WERI-Rb-1 (cell line): ENCODE measurements around the gene HM13.

Experiments
- DNase-seq: peaks from one replicate; pipeline ENCODE4 v3.0.0-alpha.2; 2020
- H3K27ac ChIP-seq: fragments of 250-450 bp; sonication (Bioruptor Pico); 2 replicates; pipeline ENCODE4 v1.5.1; 2020; ENCODE audit warnings: mild to moderate bottlenecking, moderate library complexity
- H3K27me3 ChIP-seq: fragments of 250-450 bp; sonication (Bioruptor Pico); 2 replicates; pipeline ENCODE4 v1.5.1; 2021; ENCODE audit warnings: mild to moderate bottlenecking, low read depth, moderate library complexity; ENCODE audit not compliant: insufficient read depth, severe bottlenecking
- H3K36me3 ChIP-seq: fragments of 250-450 bp; sonication (Bioruptor Pico); 2 replicates; pipeline ENCODE4 v1.5.1; 2020; ENCODE audit warnings: mild to moderate bottlenecking, moderate library complexity
- H3K4me3 ChIP-seq: 2 replicates; pipeline ENCODE4 v1.5.1; 2011; ENCODE audit warnings: low read depth, mild to moderate bottlenecking, control low read depth, low read length
- H3K9me3 ChIP-seq: fragments of 250-450 bp; sonication (Bioruptor Pico); 2 replicates; pipeline ENCODE4 v1.5.1; 2021; ENCODE audit warnings: mild to moderate bottlenecking, moderate library complexity; ENCODE audit not compliant: severe bottlenecking
- TF ChIP-seq, protein P1 (sequence below): IDR thresholded peaks from 2 replicates; pipeline ENCODE4 v1.5.1; 2011; ENCODE audit warnings: low read depth, mild to moderate bottlenecking, control low read depth, inconsistent platforms, low read length

Gene HM13

DNA sequence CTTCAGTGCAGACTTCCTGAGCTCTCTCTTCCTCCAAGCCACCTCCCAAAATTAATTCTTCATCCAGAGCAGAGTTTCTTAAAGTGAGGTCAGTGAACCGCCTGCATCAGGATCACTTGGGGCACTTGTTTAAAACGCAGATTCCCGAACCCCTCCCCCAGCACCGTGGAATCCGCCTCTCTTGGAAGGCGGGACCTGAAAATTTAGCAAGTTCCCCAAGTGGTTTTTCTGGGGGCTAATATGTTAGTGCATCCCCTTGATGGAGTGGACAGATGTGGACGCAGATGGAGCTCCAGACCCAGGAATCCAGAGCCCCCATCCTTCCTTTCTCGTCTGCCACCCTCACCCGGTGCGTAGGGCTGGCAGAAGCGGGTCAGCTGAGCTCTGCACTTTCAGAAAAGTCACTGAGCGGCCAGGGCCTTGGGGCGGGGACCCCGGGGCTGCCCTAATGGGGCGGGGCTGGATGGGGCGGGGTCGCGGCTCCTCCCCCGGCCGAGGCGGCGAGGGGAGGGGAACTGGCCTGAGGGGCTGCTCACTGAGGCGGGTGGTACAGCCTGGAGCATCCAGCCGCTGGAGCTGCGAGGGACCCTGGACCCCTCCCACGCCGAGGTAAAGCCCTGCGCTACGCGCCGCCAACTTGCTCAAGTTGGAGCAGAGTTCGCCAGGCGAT lies 39.3 kb upstream of the HM13 start, which contains the start of the genes DEFB124 and REM1:
TSS of gene DEFB124 (minus strand) at position 370 of the 670 bp plus-strand sequence. CDS start 2,114 bp downstream, outside the sequence.
TSS of gene REM1 (plus strand) at position 531 of the 670 bp plus-strand sequence. CDS start 1,158 bp downstream, outside the sequence.
- H3K4me3 ChIP-seq = no peak within 1 kb of the TSS
- no peak within 1 kb of the TSS for H3K27ac ChIP-seq
- TF ChIP-seq, protein P1, sequence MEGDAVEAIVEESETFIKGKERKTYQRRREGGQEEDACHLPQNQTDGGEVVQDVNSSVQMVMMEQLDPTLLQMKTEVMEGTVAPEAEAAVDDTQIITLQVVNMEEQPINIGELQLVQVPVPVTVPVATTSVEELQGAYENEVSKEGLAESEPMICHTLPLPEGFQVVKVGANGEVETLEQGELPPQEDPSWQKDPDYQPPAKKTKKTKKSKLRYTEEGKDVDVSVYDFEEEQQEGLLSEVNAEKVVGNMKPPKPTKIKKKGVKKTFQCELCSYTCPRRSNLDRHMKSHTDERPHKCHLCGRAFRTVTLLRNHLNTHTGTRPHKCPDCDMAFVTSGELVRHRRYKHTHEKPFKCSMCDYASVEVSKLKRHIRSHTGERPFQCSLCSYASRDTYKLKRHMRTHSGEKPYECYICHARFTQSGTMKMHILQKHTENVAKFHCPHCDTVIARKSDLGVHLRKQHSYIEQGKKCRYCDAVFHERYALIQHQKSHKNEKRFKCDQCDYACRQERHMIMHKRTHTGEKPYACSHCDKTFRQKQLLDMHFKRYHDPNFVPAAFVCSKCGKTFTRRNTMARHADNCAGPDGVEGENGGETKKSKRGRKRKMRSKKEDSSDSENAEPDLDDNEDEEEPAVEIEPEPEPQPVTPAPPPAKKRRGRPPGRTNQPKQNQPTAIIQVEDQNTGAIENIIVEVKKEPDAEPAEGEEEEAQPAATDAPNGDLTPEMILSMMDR = no peak
- no peaks in the 10 kb centered on the region for H3K9me3 ChIP-seq
- no peak for DNase-seq
- H3K27me3 ChIP-seq = no peaks in the 10 kb centered on the region
- H3K36me3 ChIP-seq = no peaks in the 10 kb centered on the region

DNA sequence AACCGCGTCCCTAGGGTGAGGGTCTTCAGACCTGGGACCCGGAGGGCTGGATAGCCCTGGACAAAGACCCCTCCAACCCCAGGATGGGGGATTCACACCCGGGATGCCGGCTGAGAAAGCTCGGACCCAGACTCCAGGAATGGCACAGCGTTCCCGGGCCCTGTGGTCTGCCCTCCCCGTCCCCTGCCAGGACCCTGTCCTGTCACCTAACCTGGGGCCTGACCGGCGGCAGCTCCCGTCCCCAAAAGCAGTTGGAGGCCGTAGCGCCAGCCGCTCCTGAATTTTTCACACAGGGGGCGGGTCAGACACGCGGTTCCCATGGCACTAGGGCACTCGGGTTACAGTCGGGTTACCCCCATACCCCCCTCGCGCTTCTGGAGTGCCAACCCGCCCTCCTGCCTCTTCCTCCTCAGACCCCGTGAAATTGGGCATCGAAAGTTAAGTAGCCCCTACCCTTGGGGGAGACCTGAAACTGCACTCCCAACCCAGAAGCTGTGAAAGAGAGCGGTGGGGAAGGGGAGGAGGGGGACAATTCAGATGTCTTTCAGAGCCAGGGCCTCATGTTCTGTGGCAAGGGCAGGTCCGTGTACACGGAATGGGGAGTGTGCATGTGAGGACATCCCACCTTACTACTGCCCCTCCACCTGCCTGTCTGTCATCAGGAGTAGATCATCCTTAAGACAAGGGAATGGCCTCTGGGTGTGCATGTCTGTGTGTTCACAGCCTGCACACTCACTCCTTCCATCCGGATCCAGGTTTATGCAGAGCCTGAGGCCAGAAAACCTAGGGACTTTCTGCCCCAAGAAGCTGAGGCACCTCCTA lies 38.6 kb upstream of the HM13 start:
- no peaks in the 10 kb centered on the region for H3K9me3 ChIP-seq
- no peaks in the 10 kb centered on the region for H3K27me3 ChIP-seq
- no peak for DNase-seq

DNA sequence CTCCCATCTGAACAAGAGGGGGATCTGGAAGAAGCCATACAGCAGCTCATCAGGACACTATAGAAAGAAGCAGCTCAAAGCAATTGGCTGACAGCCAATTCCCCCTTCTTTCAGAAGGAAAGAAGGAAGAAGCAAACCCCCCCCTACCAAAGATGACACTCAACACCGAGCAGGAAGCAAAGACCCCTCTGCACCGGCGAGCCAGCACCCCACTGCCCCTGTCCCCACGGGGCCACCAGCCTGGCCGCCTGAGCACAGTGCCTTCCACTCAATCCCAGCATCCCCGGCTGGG lies 38.0 kb upstream of the HM13 start:
- Histone ChIP-seq H3K9me3 (no peaks in the 10 kb centered on the region), H3K4me3 (no peak overlapping the region), H3K27ac (no peak overlapping the region), H3K27me3 (no peaks in the 10 kb centered on the region), H3K36me3 (no peaks in the 10 kb centered on the region)
- no peak for DNase-seq
- TF ChIP-seq, protein P1 = no peak

More for the DNA sequence above, 38.6 kb upstream of the HM13 start:
- Histone ChIP-seq H3K27ac (no peak overlapping the region), H3K36me3 (no peaks in the 10 kb centered on the region), H3K4me3 (no peak overlapping the region)
- TF ChIP-seq, protein P1 = no peak

DNA sequence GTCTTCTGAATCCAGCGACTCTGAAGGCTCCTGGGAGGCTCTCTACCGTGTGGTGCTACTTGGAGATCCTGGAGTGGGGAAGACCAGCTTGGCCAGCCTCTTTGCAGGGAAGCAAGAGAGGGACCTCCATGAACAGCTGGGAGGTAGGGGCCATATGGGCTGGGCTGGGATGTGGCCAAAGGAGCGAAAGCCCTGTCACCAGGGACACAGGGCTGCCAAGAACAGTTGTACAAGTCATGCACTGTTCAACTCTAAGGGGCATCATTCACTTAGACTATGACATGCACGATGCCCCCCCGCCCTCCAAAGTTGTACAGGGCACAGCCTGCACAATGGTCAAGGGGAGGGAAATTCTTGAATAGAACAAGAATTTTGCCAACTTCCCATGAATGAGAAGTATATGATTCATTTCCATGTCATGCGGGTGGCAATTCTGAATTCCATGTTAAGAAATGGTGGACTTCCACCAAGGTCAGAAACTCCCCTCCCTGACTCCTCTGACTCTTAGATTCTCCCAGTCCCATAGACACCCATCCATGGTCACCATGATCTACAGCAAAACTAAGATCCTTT lies 37.5 kb upstream of the HM13 start:
- no peak overlapping the region for H3K4me3 ChIP-seq
- no peaks in the 10 kb centered on the region for H3K9me3 ChIP-seq
- H3K27me3 ChIP-seq = no peaks in the 10 kb centered on the region
- no peak for DNase-seq
- H3K36me3 ChIP-seq = no peaks in the 10 kb centered on the region
- H3K27ac ChIP-seq = no peak overlapping the region
- TF ChIP-seq, protein P1 = no peak

DNA sequence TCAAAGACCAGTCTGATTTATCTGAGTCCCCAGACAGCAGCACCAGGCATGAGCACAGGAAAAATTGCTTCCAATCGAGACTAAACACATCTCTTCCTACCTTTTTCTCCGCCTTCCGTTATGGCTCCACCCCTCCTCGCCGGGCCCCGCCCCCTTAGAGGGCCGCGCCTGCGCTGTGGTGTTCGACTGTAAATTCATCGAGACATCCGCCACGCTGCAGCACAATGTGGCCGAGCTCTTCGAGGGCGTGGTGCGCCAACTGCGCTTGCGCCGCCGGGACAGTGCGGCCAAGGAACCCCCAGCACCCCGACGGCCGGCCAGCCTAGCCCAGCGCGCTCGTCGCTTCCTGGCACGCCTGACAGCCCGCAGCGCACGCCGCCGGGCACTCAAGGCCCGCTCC lies 30.2 kb upstream of the HM13 start:
- Histone ChIP-seq H3K27me3 (no peaks in the 10 kb centered on the region), H3K27ac (no peak overlapping the region), H3K36me3 (no peaks in the 10 kb centered on the region), H3K4me3 (no peak overlapping the region), H3K9me3 (no peaks in the 10 kb centered on the region)
- TF ChIP-seq, protein P1 = no peak
- no peak for DNase-seq
